Astrocyte (in vitro differentiated cells and primary cell): ENCODE data around the gene ZNF385C. TPM values are rescaled to one million over a fixed set of nuclear protein-coding genes. Genes with fewer than 3 reads are reported as not detected.

Experiments used
- DNase-seq: peaks from one replicate; pipeline ENCODE4 v3.0.0-alpha.2; 2010; ENCODE audit warnings: low read depth
- FAIRE-seq: peaks from 2 replicates; lab custom pipeline; 2011; peaks lifted over from hg19 to GRCh38; lab: Jason Lieb, UNC
- H2AFZ ChIP-seq: 2 replicates; pipeline ENCODE4 v1.6.0; 2012; ENCODE audit warnings: low read depth, low read length, inconsistent platforms
- H3K27ac ChIP-seq: 2 replicates; pipeline ENCODE4 v1.5.1; 2011; ENCODE audit warnings: low read depth, low read length, inconsistent platforms
- H3K27me3 ChIP-seq: 2 replicates; pipeline ENCODE4 v1.6.0; 2011; ENCODE audit warnings: low read length, inconsistent platforms; ENCODE audit not compliant: insufficient read depth
- H3K36me3 ChIP-seq: 2 replicates; pipeline ENCODE4 v1.5.1; 2011; ENCODE audit warnings: low read length, inconsistent platforms; ENCODE audit not compliant: insufficient read depth
- H3K4me1 ChIP-seq: 2 replicates; pipeline ENCODE4 v1.5.1; 2011; ENCODE audit warnings: low read length, inconsistent platforms; ENCODE audit not compliant: insufficient read depth
- H3K4me2 ChIP-seq: 2 replicates; pipeline ENCODE4 v1.6.0; 2012; ENCODE audit warnings: low read length, inconsistent platforms
- H3K4me3 ChIP-seq: 2 replicates; pipeline ENCODE4 v1.5.1; 2011; ENCODE audit warnings: low read depth, mild to moderate bottlenecking, low read length, inconsistent platforms; ENCODE audit not compliant: insufficient read depth
- H3K79me2 ChIP-seq: 2 replicates; pipeline ENCODE4 v1.6.0; 2012; ENCODE audit warnings: mild to moderate bottlenecking, low read length, inconsistent platforms; ENCODE audit not compliant: insufficient read depth
- H3K9ac ChIP-seq: 2 replicates; pipeline ENCODE4 v1.6.0; 2012; ENCODE audit warnings: mild to moderate bottlenecking, low read length, inconsistent platforms
- H3K9me3 ChIP-seq: 2 replicates; pipeline ENCODE4 v1.5.1; 2012; ENCODE audit warnings: low read depth, mild to moderate bottlenecking, low read length, inconsistent platforms; ENCODE audit not compliant: insufficient read depth
- H4K20me1 ChIP-seq: 2 replicates; pipeline ENCODE4 v1.6.0; 2012; ENCODE audit warnings: low read length, inconsistent platforms; ENCODE audit not compliant: insufficient read depth
- H3K27ac Mint-ChIP-seq: one replicate; pipeline ENCODE4 v1.8.0; 2021; ENCODE audit warnings: mild to moderate bottlenecking, mixed read lengths; ENCODE audit not compliant: unreplicated experiment
- H3K27me3 Mint-ChIP-seq: one replicate; pipeline ENCODE4 v1.8.0; 2021; ENCODE audit warnings: low read depth, mixed read lengths; ENCODE audit not compliant: unreplicated experiment
- H3K36me3 Mint-ChIP-seq: one replicate; pipeline ENCODE4 v1.8.0; 2021; ENCODE audit warnings: low read depth, mixed read lengths; ENCODE audit not compliant: unreplicated experiment
- H3K4me1 Mint-ChIP-seq: one replicate; pipeline ENCODE4 v1.8.0; 2021; ENCODE audit warnings: low read depth, mixed read lengths; ENCODE audit not compliant: unreplicated experiment
- H3K4me3 Mint-ChIP-seq: one replicate; pipeline ENCODE4 v1.8.0; 2021; ENCODE audit warnings: mild to moderate bottlenecking, moderate library complexity, mixed read lengths; ENCODE audit not compliant: unreplicated experiment
- H3K9me3 Mint-ChIP-seq: one replicate; pipeline ENCODE4 v1.8.0; 2021; ENCODE audit warnings: mild to moderate bottlenecking, mixed read lengths; ENCODE audit not compliant: unreplicated experiment
- EZH2 ChIP-seq: IDR thresholded peaks from 2 replicates; pipeline ENCODE4 v1.6.1; 2012; ENCODE audit warnings: mild to moderate bottlenecking, low read length, inconsistent platforms; ENCODE audit not compliant: insufficient read depth
- total RNA-seq: library from RNA; stranded (reverse); gene quantifications from 2 replicates; pipeline ENCODE4 v1.2.1, GENCODE V29; 2021
- TF ChIP-seq, protein P1 (sequence below): IDR thresholded peaks from 2 replicates; pipeline ENCODE4 v1.5.1; 2011; ENCODE audit warnings: low read depth, mild to moderate bottlenecking, inconsistent platforms, low read length, moderate library complexity; ENCODE audit not compliant: insufficient read depth

The ZNF385C gene
- total RNA-seq, 1 donor from 2014 or later, result 0.39 TPM

DNA sequence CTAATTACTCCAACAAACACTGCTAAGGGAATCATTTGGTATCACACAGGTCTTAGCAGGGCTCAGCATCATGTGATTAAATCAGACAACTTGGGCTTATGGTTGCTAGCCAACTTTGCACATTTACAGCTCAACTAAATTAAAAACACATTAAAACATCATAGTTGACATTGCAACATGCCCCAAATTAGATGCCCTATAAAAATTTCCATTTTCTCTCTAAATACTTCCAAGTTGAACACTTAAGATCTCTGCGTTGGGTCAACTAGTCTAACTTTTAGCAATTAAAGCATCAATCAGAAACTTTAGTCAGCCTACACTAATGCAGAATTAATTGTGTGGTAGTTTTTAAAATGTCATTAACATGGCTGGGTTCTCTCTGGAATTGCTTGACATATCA lies 93.1 kb downstream of the ZNF385C start:
- Histone ChIP-seq H3K36me3 (peaks cover 9% of the 10 kb centered on the region), H3K4me3 (no peak overlapping the region), H3K9ac (no peak overlapping the region), H3K79me2 (peaks cover 99% of the 10 kb centered on the region), H3K9me3 (no peaks in the 10 kb centered on the region), H3K4me2 (no peak overlapping the region), H4K20me1 (peaks cover 74% of the 10 kb centered on the region), H2AFZ (no peak overlapping the region), H3K27me3 (no peaks in the 10 kb centered on the region), H3K27ac (no peak overlapping the region), H3K4me1 (peaks cover 20% of the 10 kb centered on the region)
- DNase-seq (no peak), FAIRE-seq (no peak)
- TF ChIP-seq, protein P1, sequence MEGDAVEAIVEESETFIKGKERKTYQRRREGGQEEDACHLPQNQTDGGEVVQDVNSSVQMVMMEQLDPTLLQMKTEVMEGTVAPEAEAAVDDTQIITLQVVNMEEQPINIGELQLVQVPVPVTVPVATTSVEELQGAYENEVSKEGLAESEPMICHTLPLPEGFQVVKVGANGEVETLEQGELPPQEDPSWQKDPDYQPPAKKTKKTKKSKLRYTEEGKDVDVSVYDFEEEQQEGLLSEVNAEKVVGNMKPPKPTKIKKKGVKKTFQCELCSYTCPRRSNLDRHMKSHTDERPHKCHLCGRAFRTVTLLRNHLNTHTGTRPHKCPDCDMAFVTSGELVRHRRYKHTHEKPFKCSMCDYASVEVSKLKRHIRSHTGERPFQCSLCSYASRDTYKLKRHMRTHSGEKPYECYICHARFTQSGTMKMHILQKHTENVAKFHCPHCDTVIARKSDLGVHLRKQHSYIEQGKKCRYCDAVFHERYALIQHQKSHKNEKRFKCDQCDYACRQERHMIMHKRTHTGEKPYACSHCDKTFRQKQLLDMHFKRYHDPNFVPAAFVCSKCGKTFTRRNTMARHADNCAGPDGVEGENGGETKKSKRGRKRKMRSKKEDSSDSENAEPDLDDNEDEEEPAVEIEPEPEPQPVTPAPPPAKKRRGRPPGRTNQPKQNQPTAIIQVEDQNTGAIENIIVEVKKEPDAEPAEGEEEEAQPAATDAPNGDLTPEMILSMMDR, result no peak
- TF ChIP-seq EZH2, result no peak
- H3K4me1 Mint-ChIP-seq, result peaks cover 40% of the 10 kb centered on the region
- peaks cover 17% of the 10 kb centered on the region for H3K36me3 Mint-ChIP-seq
- no peaks in the 10 kb centered on the region for H3K27me3 Mint-ChIP-seq
- H3K27ac Mint-ChIP-seq, result no peak overlapping the region
- H3K9me3 Mint-ChIP-seq, result no peaks in the 10 kb centered on the region
- no peak overlapping the region for H3K4me3 Mint-ChIP-seq

DNA sequence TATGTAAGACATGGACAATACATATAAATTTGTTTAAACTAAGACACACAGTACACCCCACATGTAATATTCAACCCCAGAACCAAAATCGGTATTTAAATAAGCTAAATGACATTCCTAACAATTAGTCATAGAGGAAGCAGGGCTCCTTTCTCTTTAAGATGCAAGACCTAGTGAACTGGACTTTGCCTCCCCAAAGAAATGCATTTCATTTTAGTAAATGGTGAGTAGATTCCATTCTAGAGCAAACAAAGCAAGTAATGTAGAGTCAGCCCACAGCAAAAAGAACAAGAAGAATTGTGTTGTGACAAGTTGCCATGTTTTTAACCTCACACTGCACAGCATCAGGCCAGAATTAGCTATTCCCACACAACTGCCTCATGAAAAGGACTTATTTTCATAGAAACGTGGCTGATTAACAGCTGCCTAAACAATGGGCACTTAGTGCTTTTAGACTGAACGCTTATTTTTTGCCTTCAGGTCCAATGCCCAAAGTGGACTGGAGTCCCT lies 95.4 kb downstream of the ZNF385C start:
- FAIRE-seq (no peak), DNase-seq (peak; percentile 67)
- peak overlapping the region; percentile 46 for H3K4me3 Mint-ChIP-seq
- Histone ChIP-seq H3K27ac (peak overlapping the region; percentile 20), H3K4me3 (no peak overlapping the region), H3K4me1 (peaks cover 20% of the 10 kb centered on the region), H3K79me2 (peaks cover 76% of the 10 kb centered on the region), H3K4me2 (peak overlapping the region; percentile 59), H4K20me1 (peaks cover 65% of the 10 kb centered on the region), H3K9me3 (no peaks in the 10 kb centered on the region), H3K27me3 (no peaks in the 10 kb centered on the region), H3K9ac (peak overlapping the region; percentile 1), H2AFZ (no peak overlapping the region), H3K36me3 (peaks cover 16% of the 10 kb centered on the region)
- TF ChIP-seq, protein P1, result no peak
- TF ChIP-seq EZH2, result no peak
- peaks cover 34% of the 10 kb centered on the region for H3K4me1 Mint-ChIP-seq
- H3K36me3 Mint-ChIP-seq, result peaks cover 11% of the 10 kb centered on the region
- no peaks in the 10 kb centered on the region for H3K9me3 Mint-ChIP-seq
- H3K27me3 Mint-ChIP-seq, result no peaks in the 10 kb centered on the region
- peak overlapping the region; percentile 28 for H3K27ac Mint-ChIP-seq

DNA sequence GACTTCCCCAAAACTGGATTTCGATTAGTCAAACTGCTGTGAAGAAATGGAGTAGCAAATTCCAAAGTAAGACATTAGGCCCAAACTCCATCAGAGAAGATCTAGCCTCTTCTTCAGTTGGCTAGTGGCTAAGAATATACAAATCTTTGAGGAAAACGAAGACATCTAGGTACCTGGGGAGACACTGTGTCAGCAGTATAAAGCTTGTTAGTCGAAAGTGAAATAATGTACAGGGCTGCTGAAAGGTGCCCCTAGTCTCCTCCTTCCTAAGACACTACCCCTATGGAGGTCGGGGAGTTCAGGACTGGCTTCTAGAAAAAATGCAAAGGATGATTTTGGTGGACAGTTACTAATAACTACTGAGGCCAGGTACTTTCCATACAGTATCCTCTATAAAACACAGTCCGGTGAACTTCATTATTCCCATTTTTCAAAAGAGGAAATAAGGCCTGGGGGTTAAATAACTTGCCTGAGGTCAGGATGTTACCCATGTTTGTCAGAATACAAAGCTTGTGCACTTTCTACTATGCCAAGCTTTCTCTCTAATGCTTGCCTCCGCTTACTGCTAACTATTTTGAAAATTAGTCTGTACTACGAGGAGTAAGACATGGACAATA lies 96.0 kb downstream of the ZNF385C start:
- Mint-ChIP-seq H3K27ac (no peak overlapping the region), H3K4me3 (no peak overlapping the region), H3K9me3 (no peaks in the 10 kb centered on the region), H3K36me3 (peaks cover 10% of the 10 kb centered on the region), H3K27me3 (no peaks in the 10 kb centered on the region), H3K4me1 (peaks cover 34% of the 10 kb centered on the region)
- Histone ChIP-seq H4K20me1 (peaks cover 61% of the 10 kb centered on the region), H3K79me2 (peaks cover 70% of the 10 kb centered on the region), H3K9me3 (no peaks in the 10 kb centered on the region), H2AFZ (no peak overlapping the region), H3K27ac (peak overlapping the region; percentile 20), H3K36me3 (peaks cover 16% of the 10 kb centered on the region), H3K9ac (no peak overlapping the region), H3K4me1 (peaks cover 20% of the 10 kb centered on the region), H3K4me3 (no peak overlapping the region), H3K4me2 (peak overlapping the region; percentile 59), H3K27me3 (no peaks in the 10 kb centered on the region)
- TF ChIP-seq EZH2, result no peak
- TF ChIP-seq, protein P1, result no peak
- DNase-seq, result no peak
- FAIRE-seq, result no peak
